WTC11 (cell line): ENCODE measurements around the gene BASP1. TPM values are rescaled to one million over a fixed set of nuclear protein-coding genes. Genes with fewer than 3 reads are reported as not detected.

ENCODE experiments used
- ATAC-seq: fragments of 200-7000 bp; cut with Tn5 transposase; 2 replicates; pipeline ENCODE4 v1.10.0; 2021; ENCODE audit warnings: mild to moderate bottlenecking, moderate library complexity
- CTCF ChIA-PET: fragments of 300-600 bp; sonication (Branson Sonifier 250); formaldehyde crosslinking; loops from one replicate; lab custom pipeline; 2021; ENCODE audit warnings: antibody characterized with exemption; lab: Charles Lee
- POLR2A ChIA-PET: fragments of 350-600 bp; sonication (Branson Sonifier 250); formaldehyde crosslinking; loops from one replicate; lab custom pipeline; 2021; ENCODE audit warnings: antibody characterized with exemption; lab: Charles Lee
- DNase-seq: peaks from one replicate; pipeline ENCODE4 v3.0.0; 2021; ENCODE audit warnings: low spot score
- H3K27ac Mint-ChIP-seq: 2 replicates; pipeline ENCODE4 v1.8.0; 2021; ENCODE audit warnings: mixed read lengths
- H3K27me3 Mint-ChIP-seq: 2 replicates; pipeline ENCODE4 v1.8.0; 2021; ENCODE audit warnings: low read depth, mild to moderate bottlenecking, moderate library complexity, mixed read lengths
- H3K36me3 Mint-ChIP-seq: 2 replicates; pipeline ENCODE4 v1.8.0; 2021; ENCODE audit warnings: mixed read lengths
- H3K4me1 Mint-ChIP-seq: 2 replicates; pipeline ENCODE4 v1.8.0; 2022; ENCODE audit warnings: mixed read lengths
- H3K4me3 Mint-ChIP-seq: 2 replicates; pipeline ENCODE4 v1.8.0; 2021; ENCODE audit warnings: mild to moderate bottlenecking, moderate library complexity, mixed read lengths
- H3K9me3 Mint-ChIP-seq: 2 replicates; pipeline ENCODE4 v1.8.0; 2021; ENCODE audit warnings: mixed read lengths
- AFF4 ChIP-seq: sonication (generic); formaldehyde crosslinking; IDR thresholded peaks from 2 replicates; pipeline ENCODE4 v1.8.1; 2023; ENCODE audit warnings: mild to moderate bottlenecking, missing genetic modification reagents, borderline replicate concordance
- CTCF ChIP-seq: fragments of 200-600 bp; IDR thresholded peaks from 2 replicates; pipeline ENCODE4 v1.8.0; 2022; ENCODE audit warnings: antibody characterized with exemption
- E2F5 ChIP-seq: sonication (generic); formaldehyde crosslinking; IDR thresholded peaks from 2 replicates; pipeline ENCODE4 v1.8.1; 2022; ENCODE audit warnings: mild to moderate bottlenecking, moderate library complexity, missing genetic modification reagents
- MAX ChIP-seq: sonication (generic); formaldehyde crosslinking; IDR thresholded peaks from 2 replicates; pipeline ENCODE4 v1.8.0; 2022; ENCODE audit warnings: mild to moderate bottlenecking, missing genetic modification reagents
- MLX ChIP-seq: sonication (generic); formaldehyde crosslinking; IDR thresholded peaks from 2 replicates; pipeline ENCODE4 v1.8.1; 2023; ENCODE audit warnings: mild to moderate bottlenecking, missing genetic modification reagents, moderate library complexity
- TEAD4 ChIP-seq: sonication (generic); formaldehyde crosslinking; IDR thresholded peaks from 2 replicates; pipeline ENCODE4 v1.8.0; 2022; ENCODE audit warnings: mild to moderate bottlenecking, missing genetic modification reagents
- ZNF532 ChIP-seq: fragments of 250-450 bp; sonication (Bioruptor Pico); IDR thresholded peaks from 2 replicates; pipeline ENCODE4 v1.9.0; 2021; ENCODE audit warnings: mild to moderate bottlenecking, borderline replicate concordance
- ZSCAN18 ChIP-seq: fragments of 250-450 bp; sonication (Bioruptor Pico); IDR thresholded peaks from 2 replicates; pipeline ENCODE4 v2.1.2; 2022; ENCODE audit warnings: mild to moderate bottlenecking, moderate library complexity
- total RNA-seq: library from RNA; stranded (reverse); gene quantifications from 3 replicates; pipeline ENCODE4 v1.2.3, GENCODE V29; 2021

The BASP1 gene
- total RNA-seq, 1 experiment from 2014 or later = 108 TPM

GRCh38 chr5:17282283-17283120, 65.1 kb downstream of the BASP1 start (continued):
- TF ChIP-seq AFF4 = no peak
- TF ChIP-seq, all 79 proteins: peak for 2

- DNase-seq = no peak
- peak overlapping the region; percentile 65 for H3K27ac Mint-ChIP-seq
- H3K36me3 Mint-ChIP-seq = peaks cover 8% of the 10 kb centered on the region
- no peak for ATAC-seq
- ChIA-PET POLR2A (no interaction called here), CTCF (interaction anchor here (1.2 kb wide), 1 partner anchor 67 kb away, joined by 4 read pairs; no protein-coding TSS in a partner anchor)
- peaks cover 12% of the 10 kb centered on the region for H3K9me3 Mint-ChIP-seq
- TF ChIP-seq MAX (CRISPR knock-in tag) (no peak), MLX (CRISPR knock-in tag) (no peak), E2F5 (CRISPR knock-in tag) (no peak), TEAD4 (CRISPR knock-in tag) (no peak), CTCF (no peak), ZNF532 (CRISPR knock-in tag) (no peak), ZSCAN18 (CRISPR knock-in tag) (no peak)
- no peak overlapping the region for H3K4me3 Mint-ChIP-seq
- no peaks in the 10 kb centered on the region; the same call in 1 of the 2 replicates for H3K27me3 Mint-ChIP-seq
- H3K4me1 Mint-ChIP-seq = peaks cover 34% of the 10 kb centered on the region
Measured at GRCh38 chr5:17283121-17283415, 65.6 kb downstream of the BASP1 start.
